ENCODE measurements around the gene ARL8B.
"Not testable (repeated sequence)": the region's sequence is repeated elsewhere in the genome, so short reads cannot be mapped to it uniquely, and the experiment has no call there.

Gene ARL8B

GRCh38 chr3:5103743-5104142 lies 18.3 kb upstream of the ARL8B start:
- TF ChIP-seq TSHZ2 (CRISPR knock-in tag; IDR thresholded peaks at IDR 0.05) = no peak
- no peak for TF ChIP-seq ESRRG (CRISPR knock-in tag; IDR thresholded peaks at IDR 0.05)
- no peak for TF ChIP-seq ZNF8 (CRISPR knock-in tag; IDR thresholded peaks at IDR 0.05)
- TF ChIP-seq ARNTL (CRISPR knock-in tag; IDR thresholded peaks at IDR 0.05; ENCODE audit: borderline replicate concordance, low read depth) = no peak
- no peak for TF ChIP-seq TOX (CRISPR knock-in tag; IDR thresholded peaks at IDR 0.05; ENCODE audit: borderline replicate concordance)
- ATAC-seq = no peak

- no peak for ATAC-seq
- TF ChIP-seq PPARA (CRISPR knock-in tag; IDR thresholded peaks at IDR 0.05; ENCODE audit: borderline replicate concordance) (no peak), POU6F1 (CRISPR knock-in tag; IDR thresholded peaks at IDR 0.05; ENCODE audit: borderline replicate concordance, low read depth) (no peak), CSRNP3 (CRISPR knock-in tag; IDR thresholded peaks at IDR 0.05) (no peak), ZNF70 (CRISPR knock-in tag; IDR thresholded peaks at IDR 0.05) (no peak), ZFP3 (CRISPR knock-in tag; IDR thresholded peaks at IDR 0.05) (no peak), GLIS3 (CRISPR knock-in tag; IDR thresholded peaks at IDR 0.05) (no peak), RARB (CRISPR knock-in tag; IDR thresholded peaks at IDR 0.05) (no peak), ESRRG (CRISPR knock-in tag; IDR thresholded peaks at IDR 0.05) (no peak), ZC3H10 (CRISPR knock-in tag; IDR thresholded peaks at IDR 0.05) (no peak), ZFP30 (CRISPR knock-in tag; IDR thresholded peaks at IDR 0.05) (no peak), PATZ1 (CRISPR knock-in tag; IDR thresholded peaks at IDR 0.05; ENCODE audit: borderline replicate concordance) (no peak), ISL1 (CRISPR knock-in tag; IDR thresholded peaks at IDR 0.05) (no peak), CREB5 (CRISPR knock-in tag; IDR thresholded peaks at IDR 0.05; ENCODE audit: low read depth) (no peak), ZNF565 (CRISPR knock-in tag; conservative IDR thresholded peaks at IDR 0.05; ENCODE audit: low read depth) (no peak), TCF4 (CRISPR knock-in tag; IDR thresholded peaks at IDR 0.05; ENCODE audit: borderline replicate concordance) (no peak), BACH2 (CRISPR knock-in tag; IDR thresholded peaks at IDR 0.05; ENCODE audit: borderline replicate concordance) (no peak), ARNTL (CRISPR knock-in tag; IDR thresholded peaks at IDR 0.05; ENCODE audit: borderline replicate concordance, low read depth) (no peak), ZNF8 (CRISPR knock-in tag; IDR thresholded peaks at IDR 0.05) (no peak), SNAI2 (CRISPR knock-in tag; IDR thresholded peaks at IDR 0.05) (no peak)
Measured at GRCh38 chr3:5105050-5105449, 17.0 kb upstream of the ARL8B start.

- not testable (repeated sequence) for ATAC-seq
Measured at GRCh38 chr3:5106371-5106770, 15.7 kb upstream of the ARL8B start.

- ATAC-seq = not testable (repeated sequence)
Measured at GRCh38 chr3:5106933-5107334, 15.2 kb upstream of the ARL8B start.
